Mucosa of descending colon (tissue), 3 donors: ENCODE measurements around the gene FHL2. TPM values are rescaled to one million over a fixed set of nuclear protein-coding genes. Genes with fewer than 3 reads are reported as not detected.

Experiments used
- ATAC-seq: fragments of 200-7000 bp; cut with Tn5 transposase; one replicate; pipeline ENCODE4 v1.9.1; 2020; ENCODE audit warnings: mild to moderate bottlenecking, moderate library complexity
- DNase-seq, 3 donors: peaks; one replicate each; pipeline ENCODE4 v3.0.0-alpha.2; 2020
- H3K36me3 ChIP-seq: fragments of 200-600 bp; one replicate; pipeline ENCODE4 v1.8.0; 2021; ENCODE audit warnings: low read depth, mild to moderate bottlenecking
- H3K4me1 ChIP-seq: fragments of 200-600 bp; one replicate; pipeline ENCODE4 v1.8.0; 2021; ENCODE audit warnings: low read depth, mild to moderate bottlenecking
- H3K4me3 ChIP-seq: fragments of 200-600 bp; one replicate; pipeline ENCODE4 v1.8.0; 2021; ENCODE audit warnings: mild to moderate bottlenecking
- H3K9me3 ChIP-seq: fragments of 200-600 bp; one replicate; pipeline ENCODE4 v1.8.0; 2021; ENCODE audit warnings: mild to moderate bottlenecking
- CTCF ChIP-seq: fragments of 200-600 bp; IDR thresholded peaks from one replicate; pipeline ENCODE4 v1.8.0; 2022; ENCODE audit warnings: antibody characterized with exemption, mild to moderate bottlenecking
- intact Hi-C, 2 donors: fragments of 100-400 bp; cut with DNase I in 1 of 2; cut with micrococcal nuclease in 1 of 2; formaldehyde crosslinking; loops; one replicate each; pipeline versions ENCODE4 v1.11.0 to v1.11.1; 2022; cut with DNase I, micrococcal nuclease
- total RNA-seq, 3 donors: library from RNA; stranded (reverse); fragmentation: NEBNext Ultra II Directional in 2 of 3; extraction: Animal tissue kit (Norgen Biotek cat#: 25700) in 2 of 3; gene quantifications; one replicate each; pipeline versions ENCODE4 v1.2.1 to v1.2.4, GENCODE V29; 2021 to 2023
- donor health status: DM: no; HTN: no; CAD: no; lungs with moderate emphysema.
- donor health status: DM: no; HTN: no; CAD: no.
- donor health status: DM: no; HTN: yes; CAD: no.

The FHL2 gene
- total RNA-seq, 3 donors from 2014 or later: 109 to 132 (median 113) TPM

GRCh38 chr2:105396254-105397024 is 2.4 kb downstream of the FHL2 start:
- ATAC-seq (peak; percentile 74), DNase-seq (peak; percentile 66 to 81 (median 68))

GRCh38 chr2:105395691-105396090 is 3.2 kb downstream of the FHL2 start:
- intact Hi-C loops: no loop called here
- Histone ChIP-seq H3K36me3 (no peaks in the 10 kb centered on the region), H3K9me3 (no peaks in the 10 kb centered on the region), H3K4me3 (no peak overlapping the region), H3K4me1 (peaks cover 24% of the 10 kb centered on the region)
- no peak for TF ChIP-seq CTCF
- ATAC-seq (no peak), DNase-seq (no peak)

More at GRCh38 chr2:105396254-105397024, 2.4 kb downstream of the FHL2 start:
- Histone ChIP-seq H3K4me1 (peaks cover 19% of the 10 kb centered on the region), H3K4me3 (no peak overlapping the region), H3K36me3 (no peaks in the 10 kb centered on the region), H3K9me3 (no peaks in the 10 kb centered on the region)
- intact Hi-C loops: no loop called here
- TF ChIP-seq CTCF: no peak

- H3K9me3 ChIP-seq: no peaks in the 10 kb centered on the region
- TF ChIP-seq CTCF: no peak
- peaks cover 27% of the 10 kb centered on the region for H3K4me1 ChIP-seq
- intact Hi-C loops: no loop called here
- DNase-seq: no peak
- ATAC-seq: no peak
- H3K4me3 ChIP-seq: no peak overlapping the region
- no peaks in the 10 kb centered on the region for H3K36me3 ChIP-seq
Observed at GRCh38 chr2:105394951-105395611, 3.8 kb downstream of the FHL2 start.

- no peak for DNase-seq
- Histone ChIP-seq H3K4me3 (no peak overlapping the region), H3K36me3 (no peaks in the 10 kb centered on the region), H3K4me1 (peaks cover 23% of the 10 kb centered on the region), H3K9me3 (no peaks in the 10 kb centered on the region)
- ATAC-seq: no peak
- intact Hi-C loops: no loop called here
- TF ChIP-seq CTCF: no peak
Observed at GRCh38 chr2:105393373-105394055, 5.3 kb downstream of the FHL2 start.

GRCh38 chr2:105391763-105392662 is 6.8 kb downstream of the FHL2 start:
- H3K4me3 ChIP-seq: no peak overlapping the region
- peak; percentile 9 for ATAC-seq
- DNase-seq: no peak
- H3K36me3 ChIP-seq: no peaks in the 10 kb centered on the region
- intact Hi-C loops: no loop called here
- no peak for TF ChIP-seq CTCF
- no peaks in the 10 kb centered on the region for H3K9me3 ChIP-seq
- H3K4me1 ChIP-seq: peaks cover 28% of the 10 kb centered on the region
